ENCODE data around the gene BRD3. TPM values are rescaled to one million over a fixed set of nuclear protein-coding genes. Genes with fewer than 3 reads are reported as not detected.

BRD3 gene
- total and polyA plus RNA-seq, 8 donors = 8.8 to 36.3 (median 16.5) TPM

GRCh38 chr9:134004881-134005280 is 62.9 kb downstream of the BRD3 start:
- H3K27me3 ChIP-seq = no peaks in the 10 kb centered on the region
- no peak for FAIRE-seq
- H3K4me1 ChIP-seq = no peaks in the 10 kb centered on the region
- no peak overlapping the region for H3K4me3 ChIP-seq
- TF ChIP-seq CTCF (IDR thresholded peaks at IDR 0.05) = no peak
- no peak for ATAC-seq
- intact Hi-C loops (cut with DNase I) = no loop called here
- no peak for DNase-seq
- 75 to 77% methylated on average over 14 of the region's 14 CpGs for WGBS, 2 donors
- no peak overlapping the region for H3K27ac ChIP-seq
- no peaks in the 10 kb centered on the region for H3K9me3 ChIP-seq
- no peaks in the 10 kb centered on the region for H3K36me3 ChIP-seq

- Histone ChIP-seq H3K4me3 (no peak overlapping the region), H3K4me1 (no peaks in the 10 kb centered on the region), H3K9me3 (no peaks in the 10 kb centered on the region), H3K27ac (no peak overlapping the region), H3K27me3 (no peaks in the 10 kb centered on the region), H3K36me3 (no peaks in the 10 kb centered on the region)
- no peak for FAIRE-seq
- WGBS, 2 donors = 68 to 73% methylated on average over 20 of the region's 20 CpGs
- intact Hi-C loops (cut with DNase I) = no loop called here
- TF ChIP-seq CTCF (IDR thresholded peaks at IDR 0.05) = no peak
- no peak for ATAC-seq
- DNase-seq = no peak
These were observed 63.5 kb downstream of the BRD3 start for GRCh38 chr9:134004131-134004873.

GRCh38 chr9:134003237-134003636 is 64.6 kb downstream of the BRD3 start:
- FAIRE-seq = no peak
- H3K4me1 ChIP-seq = no peaks in the 10 kb centered on the region
- H3K27me3 ChIP-seq = no peaks in the 10 kb centered on the region
- intact Hi-C loops (cut with DNase I) = no loop called here
- DNase-seq = no peak
- no peak for ATAC-seq
- no peaks in the 10 kb centered on the region for H3K9me3 ChIP-seq
- no peak for TF ChIP-seq CTCF (IDR thresholded peaks at IDR 0.05)
- H3K4me3 ChIP-seq = no peak overlapping the region
- no peaks in the 10 kb centered on the region for H3K36me3 ChIP-seq
- H3K27ac ChIP-seq = no peak overlapping the region
- WGBS, 2 donors = 78% methylated on average over 2 of the region's 2 CpGs

- DNase-seq (no peak), FAIRE-seq (no peak), ATAC-seq (no peak)
- no peaks in the 10 kb centered on the region for H3K27me3 ChIP-seq
- no peaks in the 10 kb centered on the region for H3K36me3 ChIP-seq
- no peaks in the 10 kb centered on the region for H3K4me1 ChIP-seq
- no peak overlapping the region for H3K27ac ChIP-seq
- no peak overlapping the region for H3K4me3 ChIP-seq
- no peak for TF ChIP-seq CTCF (IDR thresholded peaks at IDR 0.05)
- H3K9me3 ChIP-seq = no peaks in the 10 kb centered on the region
- 70 to 78% methylated on average over 2 of the region's 2 CpGs for WGBS, 2 donors
- intact Hi-C loops (cut with DNase I) = no loop called here
These were observed 65.0 kb downstream of the BRD3 start for GRCh38 chr9:134002796-134003195.

- FAIRE-seq (no peak), ATAC-seq (no peak), DNase-seq (no peak)
- TF ChIP-seq CTCF (IDR thresholded peaks at IDR 0.05) = no peak
- 90 to 96% methylated on average over 6 of the region's 6 CpGs for WGBS, 2 donors
- Histone ChIP-seq H3K4me3 (no peak overlapping the region), H3K27ac (no peak overlapping the region), H3K36me3 (no peaks in the 10 kb centered on the region), H3K4me1 (no peaks in the 10 kb centered on the region), H3K27me3 (no peaks in the 10 kb centered on the region), H3K9me3 (no peaks in the 10 kb centered on the region)
- intact Hi-C loops (cut with DNase I) = loop anchor here (5.0 to 10.0 kb wide), 4 partner anchors 205 to 465 kb away; partner anchors contain the start of gene ADAMTSL2 (in 1 of the 3)
These were observed 68.0 kb downstream of the BRD3 start for GRCh38 chr9:133999851-134000265.

Data from pancreas (tissue), 10 donors.